GM12878 (cell line): ENCODE measurements around the gene DIP2C. TPM values are rescaled to one million over a fixed set of nuclear protein-coding genes. Genes with fewer than 3 reads are reported as not detected.

ENCODE experiments used
- ATAC-seq: fragments of 200-7000 bp; cut with Tn5 transposase; 3 replicates; pipeline ENCODE4 v1.9.1; 2020; ENCODE audit warnings: mild to moderate bottlenecking, moderate library complexity
- BruUV-seq: library from RNA; stranded (reverse); fragments of 400-500 nt; replicated peaks from 2 replicates; lab custom pipeline; 2021; lab: Mats Ljungman, UMichigan
- CTCF ChIA-PET: fragments of 300-600 bp; sonication (Branson Sonifier 250); formaldehyde crosslinking; extraction: SDS; loops from one replicate; lab custom pipeline; 2021; ENCODE audit warnings: inconsistent platforms; lab: Yijun Ruan, JAX
- POLR2A ChIA-PET: fragments of 350-600 bp; formaldehyde crosslinking; extraction: SDS; loops from one replicate; lab custom pipeline; 2021; ENCODE audit warnings: inconsistent platforms; lab: Charles Lee
- RAD21 ChIA-PET: fragments of 300-600 bp; sonication (Branson Sonifier 250); formaldehyde crosslinking; loops from one replicate; lab custom pipeline; 2023; ENCODE audit warnings: antibody characterized with exemption; ENCODE audit not compliant: unreplicated experiment; lab: Charles Lee
- SMC1A ChIA-PET: fragments of 300-600 bp; sonication (Branson Sonifier 250); formaldehyde crosslinking; loops from one replicate; lab custom pipeline; 2023; ENCODE audit not compliant: unreplicated experiment, uncharacterized antibody; lab: Charles Lee
- DNase-seq: peaks from one replicate; pipeline ENCODE4 v3.0.0-alpha.2; 2011; ENCODE audit warnings: low read depth, low spot score
- FAIRE-seq: peaks from 3 replicates; lab custom pipeline; 2011; peaks lifted over from hg19 to GRCh38; lab: Jason Lieb, UNC
- H2AFZ ChIP-seq: 2 replicates; pipeline ENCODE4 v1.6.0; 2011; ENCODE audit warnings: low read depth, low read length, control low read depth; ENCODE audit not compliant: control insufficient read depth
- H3K27ac ChIP-seq: 2 replicates; pipeline ENCODE4 v1.5.1; 2011; ENCODE audit warnings: control low read depth; ENCODE audit not compliant: control insufficient read depth, insufficient read depth
- H3K27me3 ChIP-seq, 2 experiments: replicated peaks in 1 of 2; 2 replicates each; pipeline versions ENCODE4 v1.6.0 to v1.6.1; 2011; ENCODE audit warnings: low read length in 1 of 2; ENCODE audit not compliant: control insufficient read depth in 2 of 2, insufficient read depth in 2 of 2
- H3K36me3 ChIP-seq, 2 experiments: 2 replicates each; pipeline ENCODE4 v1.5.1; 2011; ENCODE audit warnings: low read length in 1 of 2; ENCODE audit not compliant: control insufficient read depth in 2 of 2, insufficient read depth in 2 of 2
- H3K4me1 ChIP-seq: 2 replicates; pipeline ENCODE4 v1.6.1; 2011; ENCODE audit warnings: mild to moderate bottlenecking, low read length, moderate library complexity, mixed read lengths; ENCODE audit not compliant: control insufficient read depth, insufficient read depth
- H3K4me2 ChIP-seq: 2 replicates; pipeline ENCODE4 v1.6.0; 2011; ENCODE audit warnings: control low read depth; ENCODE audit not compliant: control insufficient read depth, insufficient read depth
- H3K4me3 ChIP-seq: fragments of 200-600 bp; sonication (generic); 2 replicates; pipeline ENCODE4 v1.5.1; 2016
- H3K79me2 ChIP-seq: 2 replicates; pipeline ENCODE4 v1.6.0; 2011; ENCODE audit warnings: low read length; ENCODE audit not compliant: control insufficient read depth, insufficient read depth
- H3K9ac ChIP-seq: 2 replicates; pipeline ENCODE4 v1.8.0; 2011; ENCODE audit warnings: low read length, control low read depth, mixed read lengths; ENCODE audit not compliant: control insufficient read depth, insufficient read depth
- H3K9me3 ChIP-seq: replicated peaks from 3 replicates; pipeline ENCODE4 v1.5.1; 2011; ENCODE audit warnings: mild to moderate bottlenecking, low read length; ENCODE audit not compliant: control insufficient read depth, insufficient read depth
- H4K20me1 ChIP-seq: 2 replicates; pipeline ENCODE4 v1.6.0; 2011; ENCODE audit not compliant: control insufficient read depth, insufficient read depth
- BHLHE40 ChIP-seq, 2 experiments: fragments of 450-650 bp in 1 of 2; IDR thresholded peaks; 2 replicates each; pipeline ENCODE4 v1.6.1; 2011 to 2017; ENCODE audit warnings: low read depth in 2 of 2, borderline replicate concordance in 1 of 2, improper control_type of control experiment in 1 of 2, low read length in 1 of 2, mild to moderate bottlenecking in 1 of 2
- BMI1 ChIP-seq: fragments of 450-650 bp; IDR thresholded peaks from 2 replicates; pipeline ENCODE4 v1.6.1; 2016; ENCODE audit warnings: mild to moderate bottlenecking, moderate library complexity, borderline replicate concordance
- FOXK2 ChIP-seq: fragments of 450-650 bp; IDR thresholded peaks from 2 replicates; pipeline ENCODE4 v1.6.1; 2017; ENCODE audit warnings: mild to moderate bottlenecking, moderate library complexity
- FOXM1 ChIP-seq: IDR thresholded peaks from 2 replicates; pipeline ENCODE4 v1.6.1; 2012; ENCODE audit warnings: low read depth, mild to moderate bottlenecking, inconsistent platforms, low read length, moderate library complexity
- IRF4 ChIP-seq: IDR thresholded peaks from 2 replicates; pipeline ENCODE4 v1.6.1; 2011; ENCODE audit warnings: low read depth, low read length
- LARP7 ChIP-seq: fragments of 450-650 bp; IDR thresholded peaks from 2 replicates; pipeline ENCODE4 v1.6.1; 2017; ENCODE audit warnings: mild to moderate bottlenecking
- MEF2B ChIP-seq: fragments of 450-650 bp; IDR thresholded peaks from 2 replicates; pipeline ENCODE4 v1.6.1; 2018; ENCODE audit warnings: mild to moderate bottlenecking, moderate library complexity; ENCODE audit not compliant: partially characterized antibody, poor library complexity, severe bottlenecking
- PAX8 ChIP-seq: fragments of 450-650 bp; IDR thresholded peaks from 2 replicates; pipeline ENCODE4 v1.6.1; 2017; ENCODE audit warnings: mild to moderate bottlenecking, moderate library complexity
- RELA ChIP-seq: fragments of 450-650 bp; IDR thresholded peaks from 2 replicates; pipeline ENCODE4 v1.8.0; 2014; ENCODE audit warnings: borderline replicate concordance; ENCODE audit not compliant: partially characterized antibody
- SRF ChIP-seq, 2 experiments: IDR thresholded peaks; 2 replicates each; pipeline ENCODE4 v1.6.1; 2011; ENCODE audit warnings: low read depth in 2 of 2, low read length in 2 of 2, mild to moderate bottlenecking in 1 of 2, moderate library complexity in 1 of 2
- YY1 ChIP-seq: IDR thresholded peaks from 2 replicates; pipeline ENCODE4 v1.6.1; 2011; ENCODE audit warnings: low read depth, mild to moderate bottlenecking, low read length
- WGBS: methylation state at CpG from one replicate; pipeline ENCODE4 v1.1.6; 2016; ENCODE audit warnings: low lambda C conversion rate; ENCODE audit not compliant: insufficient replicate concordance, insufficient coverage; ENCODE audit errors: missing lambda C conversion rate; 5-methylcytosine and 5-hydroxymethylcytosine counted together
- in situ Hi-C: fragments of 300-500 bp; cut with MboI; formaldehyde crosslinking; loops from 9 replicates; pipeline ENCODE4 v1.14.3; 2018; ENCODE audit warnings: mixed read lengths
- intact Hi-C: fragments of 100-400 bp; cut with micrococcal nuclease; formaldehyde crosslinking; loops from one replicate; pipeline ENCODE4 v1.14.2; 2022; ENCODE audit not compliant: unreplicated experiment
- polyA plus RNA-seq, 11 experiments: library from polyadenylated mRNA; depleted of rRNA in 4 of 11; unstranded in 6 of 11; stranded (reverse) in 5 of 11; fragments of >200 nt; fragmentation: Nextera tagmentation in 4 of 11; fragmentation: Illumina TruSeq in 1 of 11; extraction: Ambion mirVana in 4 of 11; extraction: Trizol in 1 of 11; gene quantifications; 1 replicate in 1 of 11; 2 replicates in 10 of 11; pipeline versions ENCODE4 v1.2.1 to v1.2.3, GENCODE V29; 2011 to 2016; ENCODE audit warnings: inconsistent platforms in 2 of 11, missing spikeins in 2 of 11, low read depth in 1 of 11
- total RNA-seq, 4 experiments: library from RNA; depleted of rRNA in 3 of 4; stranded (reverse); fragments of >200 nt in 3 of 4; fragmentation: Illumina TruSeq in 1 of 4; extraction: Trizol in 1 of 4; gene quantifications; 2 replicates each; pipeline versions ENCODE4 v1.2.1 to v1.2.3, GENCODE V29; 2013 to 2021
- TF ChIP-seq, protein P1 (sequence below): IDR thresholded peaks from 2 replicates; pipeline ENCODE4 v1.6.1; 2012; ENCODE audit warnings: mild to moderate bottlenecking, low read depth, low read length

The DIP2C gene
- total and polyA plus RNA-seq, 10 of the 15 experiments (the other 5 are each of a cell fraction or from before 2014, with no cell fraction given), result 0.01 to 0.10 (median 0.06) TPM

DNA sequence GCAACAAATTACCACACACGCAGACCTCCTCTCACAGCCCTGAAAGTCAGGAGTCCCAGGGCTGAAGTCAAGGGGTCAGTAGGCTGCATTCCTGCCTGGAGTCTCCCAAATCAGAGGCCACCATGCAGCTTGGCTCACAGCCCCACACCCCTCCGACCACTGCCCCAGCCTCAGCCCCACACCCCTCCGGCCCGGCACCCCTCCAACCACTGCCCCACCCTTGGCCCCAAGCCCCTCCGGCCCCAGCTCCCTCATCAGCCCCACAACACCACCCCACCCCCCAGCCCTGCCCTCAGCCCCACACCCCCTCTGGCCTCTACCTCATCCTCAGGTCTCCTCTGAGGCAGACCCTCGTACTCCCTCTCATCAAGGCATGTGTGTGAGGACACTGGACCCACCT lies 85.7 kb downstream of the DIP2C start:
- intact Hi-C loops (no loop called here), in situ Hi-C loops (no loop called here)
- H3K27me3 ChIP-seq, result peaks cover 0 to 3% of the 10 kb centered on the region in 2 experiments; a peak in 3 of 4 replicates
- WGBS, result 36% methylated on average over 2 of the region's 6 CpGs
- no peaks in the 10 kb centered on the region for H3K9me3 ChIP-seq
- no peaks in the 10 kb centered on the region for H3K79me2 ChIP-seq
- no peak for FAIRE-seq
- H2AFZ ChIP-seq, result no peak overlapping the region
- no TSS peak for BruUV-seq
- ChIA-PET CTCF (no interaction called here), RAD21 (no interaction called here), SMC1A (interaction anchor here (1.0 kb wide), 1 partner anchor 9 kb away, joined by 3 read pairs; no protein-coding TSS in a partner anchor), POLR2A (no interaction called here)
- H3K4me2 ChIP-seq, result no peak overlapping the region
- H3K4me3 ChIP-seq, result no peak overlapping the region
- no peak for ATAC-seq
- no peaks in the 10 kb centered on the region for H3K4me1 ChIP-seq
- no peak overlapping the region for H3K9ac ChIP-seq
- H3K27ac ChIP-seq, result no peak overlapping the region
- TF ChIP-seq RELA (no peak), LARP7 (no peak), IRF4 (no peak)
- TF ChIP-seq, all 136 proteins: peak for 0
- no peaks in the 10 kb centered on the region for H3K36me3 ChIP-seq
- H4K20me1 ChIP-seq, result no peaks in the 10 kb centered on the region
- no peak for DNase-seq

DNA sequence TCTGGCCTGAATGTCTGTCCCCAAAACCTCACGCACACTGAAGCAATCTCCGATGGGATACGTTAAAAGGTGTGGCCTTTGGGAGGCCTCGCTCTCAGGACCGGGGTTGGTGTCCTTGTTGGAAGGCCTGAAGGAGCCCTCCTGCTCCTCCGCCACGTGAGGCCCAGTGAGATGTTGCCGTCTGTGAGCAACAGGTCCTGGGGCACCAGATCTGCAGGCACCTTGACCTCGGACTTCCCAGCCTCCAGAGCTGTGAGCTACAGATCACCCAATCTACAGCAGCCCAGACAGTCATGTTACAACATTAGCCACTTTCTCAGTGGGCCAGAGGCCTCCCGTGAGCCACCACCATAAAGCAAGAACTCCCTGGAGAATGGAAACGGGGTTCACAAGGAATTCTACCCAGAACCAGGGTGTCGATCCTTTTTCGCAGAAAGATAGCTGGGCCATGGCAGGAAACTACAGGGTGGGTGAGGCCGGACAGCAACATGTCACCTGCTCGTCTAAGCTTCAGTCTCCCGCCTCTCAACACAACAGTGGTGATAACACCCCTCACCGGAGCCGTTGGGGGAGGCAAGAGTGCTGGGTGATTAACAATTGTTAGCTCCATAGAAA lies 87.0 kb downstream of the DIP2C start:
- ChIA-PET SMC1A (no interaction called here), RAD21 (no interaction called here), POLR2A (no interaction called here), CTCF (no interaction called here)
- Histone ChIP-seq H3K36me3 (no peaks in the 10 kb centered on the region), H3K4me2 (no peak overlapping the region), H2AFZ (no peak overlapping the region), H4K20me1 (no peaks in the 10 kb centered on the region), H3K9ac (no peak overlapping the region), H3K4me1 (no peaks in the 10 kb centered on the region), H3K27me3 (peaks cover 0 to 3% of the 10 kb centered on the region in 2 experiments; a peak in 3 of 4 replicates), H3K27ac (no peak overlapping the region), H3K9me3 (no peaks in the 10 kb centered on the region), H3K79me2 (no peaks in the 10 kb centered on the region), H3K4me3 (no peak overlapping the region)
- no peak for ATAC-seq
- TF ChIP-seq MEF2B (no peak), PAX8 (no peak), FOXM1 (no peak), BHLHE40 (IDR thresholded peaks at IDR 0.05; ENCODE audit: borderline replicate concordance in 1 of 2, low read depth in 2 of 2, low read length in 1 of 2) (no peak), SRF (IDR thresholded peaks at IDR 0.05; ENCODE audit: low read depth in 2 of 2, low read length in 2 of 2) (no peak), YY1 (no peak), FOXK2 (no peak), BMI1 (no peak)
- TF ChIP-seq, protein P1, sequence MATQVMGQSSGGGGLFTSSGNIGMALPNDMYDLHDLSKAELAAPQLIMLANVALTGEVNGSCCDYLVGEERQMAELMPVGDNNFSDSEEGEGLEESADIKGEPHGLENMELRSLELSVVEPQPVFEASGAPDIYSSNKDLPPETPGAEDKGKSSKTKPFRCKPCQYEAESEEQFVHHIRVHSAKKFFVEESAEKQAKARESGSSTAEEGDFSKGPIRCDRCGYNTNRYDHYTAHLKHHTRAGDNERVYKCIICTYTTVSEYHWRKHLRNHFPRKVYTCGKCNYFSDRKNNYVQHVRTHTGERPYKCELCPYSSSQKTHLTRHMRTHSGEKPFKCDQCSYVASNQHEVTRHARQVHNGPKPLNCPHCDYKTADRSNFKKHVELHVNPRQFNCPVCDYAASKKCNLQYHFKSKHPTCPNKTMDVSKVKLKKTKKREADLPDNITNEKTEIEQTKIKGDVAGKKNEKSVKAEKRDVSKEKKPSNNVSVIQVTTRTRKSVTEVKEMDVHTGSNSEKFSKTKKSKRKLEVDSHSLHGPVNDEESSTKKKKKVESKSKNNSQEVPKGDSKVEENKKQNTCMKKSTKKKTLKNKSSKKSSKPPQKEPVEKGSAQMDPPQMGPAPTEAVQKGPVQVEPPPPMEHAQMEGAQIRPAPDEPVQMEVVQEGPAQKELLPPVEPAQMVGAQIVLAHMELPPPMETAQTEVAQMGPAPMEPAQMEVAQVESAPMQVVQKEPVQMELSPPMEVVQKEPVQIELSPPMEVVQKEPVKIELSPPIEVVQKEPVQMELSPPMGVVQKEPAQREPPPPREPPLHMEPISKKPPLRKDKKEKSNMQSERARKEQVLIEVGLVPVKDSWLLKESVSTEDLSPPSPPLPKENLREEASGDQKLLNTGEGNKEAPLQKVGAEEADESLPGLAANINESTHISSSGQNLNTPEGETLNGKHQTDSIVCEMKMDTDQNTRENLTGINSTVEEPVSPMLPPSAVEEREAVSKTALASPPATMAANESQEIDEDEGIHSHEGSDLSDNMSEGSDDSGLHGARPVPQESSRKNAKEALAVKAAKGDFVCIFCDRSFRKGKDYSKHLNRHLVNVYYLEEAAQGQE, result no peak
- WGBS, result 45% methylated on average over 18 of the region's 18 CpGs
- in situ Hi-C loops, result no loop called here
- intact Hi-C loops, result no loop called here
- no peak for FAIRE-seq
- BruUV-seq, result no TSS peak
- DNase-seq, result no peak
